SHP77 (cell line): ENCODE measurements around the gene LHX3.
"Not testable (repeated sequence)": the region's sequence is repeated elsewhere in the genome, so short reads cannot be mapped to it uniquely, and the experiment has no call there.

ENCODE experiments used
- DNase-seq, 2 experiments: peaks; one replicate each; lab custom pipeline; 2025; lab: John Stamatoyannopoulos, UW

Gene LHX3

GRCh38 chr9:136241542-136241941 lies 36.6 kb upstream of the LHX3 start:
- no peak for DNase-seq

DNA sequence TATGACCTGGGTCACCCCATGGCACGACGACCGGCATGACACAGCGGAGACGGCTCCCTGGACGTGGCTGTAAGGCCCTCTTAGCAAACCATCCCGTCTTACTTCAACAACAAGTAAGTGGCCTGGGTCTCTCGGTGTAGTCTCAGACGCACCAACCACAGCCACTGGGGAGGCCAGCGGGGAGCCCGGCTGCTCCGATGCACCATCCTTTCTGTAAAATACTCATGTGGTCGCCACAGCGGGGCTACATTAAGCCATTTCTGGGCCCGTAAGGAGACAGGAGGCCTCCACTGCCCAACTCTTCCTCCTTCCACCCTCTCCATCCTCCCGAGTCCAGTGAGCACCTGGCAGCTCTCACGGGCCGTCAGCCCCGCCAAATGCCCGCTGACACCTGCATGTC lies 36.0 kb upstream of the LHX3 start:
- no peak for DNase-seq

GRCh38 chr9:136239983-136240330 lies 35.0 kb upstream of the LHX3 start:
- peak in 1 of 2 experiments; percentile 64 for DNase-seq

DNA sequence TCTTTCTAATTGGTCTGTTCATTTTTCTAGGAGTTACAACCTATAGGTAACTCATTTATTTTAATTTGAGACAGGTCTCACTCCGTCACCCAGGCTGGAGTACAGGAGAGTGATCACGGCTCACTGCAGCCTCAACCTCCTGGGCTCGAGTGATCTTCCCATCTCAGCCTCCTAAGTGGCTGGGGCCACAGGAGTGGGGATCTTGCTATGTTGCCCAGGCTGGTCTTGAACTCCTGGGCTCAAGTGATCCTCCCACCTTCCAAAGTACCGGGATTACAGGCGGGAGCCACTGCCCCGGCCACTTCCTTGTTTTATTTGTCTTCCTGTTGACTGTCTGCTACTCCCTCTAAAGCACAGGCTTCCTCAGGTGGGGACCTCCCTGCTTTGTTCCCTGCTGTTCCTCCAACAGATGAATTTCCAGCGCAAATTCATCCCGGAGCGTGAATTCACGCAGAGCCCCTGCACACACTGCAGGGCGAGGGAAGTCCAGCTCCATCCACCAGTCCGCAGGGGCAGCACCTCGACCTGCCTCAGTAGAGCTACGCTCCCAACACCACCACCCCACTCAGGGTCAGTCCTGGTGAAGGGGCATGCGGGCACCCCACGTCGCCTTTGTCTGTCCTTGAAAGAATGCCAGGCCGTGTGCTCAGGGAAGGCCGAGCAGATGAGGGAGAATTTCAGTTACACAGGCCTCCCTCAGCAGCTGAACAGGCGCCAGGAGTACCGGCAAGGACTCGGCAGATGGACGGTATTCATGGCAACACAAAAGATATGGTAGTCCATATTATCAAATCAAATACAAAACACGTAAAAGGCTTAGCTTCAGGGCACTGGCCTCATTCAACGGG lies 34.4 kb upstream of the LHX3 start:
- DNase-seq = peak in 1 of 2 experiments; percentile 64

GRCh38 chr9:136238342-136238732 lies 33.4 kb upstream of the LHX3 start:
- no peak for DNase-seq

GRCh38 chr9:136237486-136238341 lies 32.8 kb upstream of the LHX3 start:
- DNase-seq = no peak

GRCh38 chr9:136236471-136237410 lies 31.8 kb upstream of the LHX3 start:
- not testable (repeated sequence) for DNase-seq

GRCh38 chr9:136235709-136236455 lies 31.0 kb upstream of the LHX3 start:
- DNase-seq = no peak

DNA sequence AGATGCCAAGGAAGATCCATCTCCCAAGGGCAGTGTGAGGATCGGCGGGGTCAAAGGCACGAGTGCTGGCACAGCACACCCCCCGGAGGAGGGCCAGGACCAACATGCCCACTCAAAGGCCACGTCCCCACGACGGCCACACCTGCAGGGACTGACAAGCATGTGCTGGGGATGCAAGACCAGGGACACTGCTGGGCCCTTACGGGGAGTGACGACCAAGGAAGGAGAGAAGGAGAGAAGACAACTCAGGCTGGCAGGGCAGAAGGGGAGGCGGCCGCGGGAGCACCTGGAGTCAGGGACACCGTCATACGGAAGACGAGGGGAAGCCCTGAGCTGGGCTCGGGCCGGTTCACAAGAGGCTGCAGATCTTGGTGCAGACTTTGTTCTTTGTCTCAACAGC lies 30.2 kb upstream of the LHX3 start:
- no peak for DNase-seq

GRCh38 chr9:136234597-136234996 lies 29.7 kb upstream of the LHX3 start:
- no peak for DNase-seq

DNA sequence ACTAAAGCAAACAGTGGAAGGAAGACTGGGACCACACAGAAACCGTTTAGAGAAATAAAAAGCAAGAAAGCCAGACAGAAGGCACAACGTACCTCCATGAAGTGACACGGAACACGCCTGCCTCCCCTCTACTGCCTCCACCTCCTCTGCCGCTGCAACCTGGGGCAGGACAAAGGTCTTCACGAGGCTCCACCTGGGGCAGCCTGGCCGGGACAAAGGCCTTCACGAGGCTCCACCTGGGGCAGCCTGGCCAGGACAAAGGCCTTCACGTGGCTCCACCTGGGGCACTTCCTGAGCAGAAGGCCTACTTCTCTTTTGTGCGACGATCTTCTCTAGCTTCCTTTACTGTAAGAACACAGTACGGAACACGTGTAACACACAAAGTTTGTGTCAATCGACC lies 28.9 kb upstream of the LHX3 start:
- DNase-seq = no peak

DNA sequence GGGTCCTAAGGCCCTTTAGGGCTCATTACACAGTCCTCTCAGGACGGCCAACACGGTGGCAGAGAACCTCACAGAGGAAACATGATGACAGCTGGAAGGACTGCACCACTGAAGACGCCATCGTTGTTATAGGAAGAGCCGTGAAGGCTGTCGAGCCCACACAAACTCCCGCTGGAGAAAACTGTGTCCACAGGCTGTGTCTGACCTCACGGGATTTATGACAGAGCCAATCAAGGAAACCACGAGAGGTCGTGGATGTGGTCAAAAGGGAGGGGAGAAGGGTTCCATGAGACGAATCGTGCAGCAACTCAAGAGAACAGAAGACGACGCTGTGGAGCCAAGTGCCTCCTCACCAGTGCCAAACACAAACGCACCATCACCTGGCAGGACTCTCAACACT lies 28.5 kb upstream of the LHX3 start:
- no peak for DNase-seq

DNA sequence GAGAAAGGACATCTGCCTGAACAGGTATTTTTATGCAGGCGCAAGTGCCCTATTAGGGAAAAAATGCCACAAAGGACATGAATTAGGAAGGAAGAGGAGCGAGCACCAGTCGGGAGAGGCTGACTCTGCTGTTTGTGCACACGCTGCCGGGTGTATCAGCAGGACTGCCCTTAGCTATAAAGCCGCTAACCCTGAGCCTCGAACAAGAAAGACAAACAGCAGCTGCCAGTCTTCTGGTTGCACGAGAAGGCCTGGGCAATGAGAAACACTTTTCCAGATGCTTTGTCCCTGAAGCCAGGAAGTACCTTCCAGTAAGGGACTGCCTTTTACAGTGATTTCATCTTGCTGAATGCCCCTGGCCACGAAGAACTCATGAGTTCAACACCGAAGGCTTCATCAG lies 28.0 kb upstream of the LHX3 start:
- DNase-seq = no peak

DNA sequence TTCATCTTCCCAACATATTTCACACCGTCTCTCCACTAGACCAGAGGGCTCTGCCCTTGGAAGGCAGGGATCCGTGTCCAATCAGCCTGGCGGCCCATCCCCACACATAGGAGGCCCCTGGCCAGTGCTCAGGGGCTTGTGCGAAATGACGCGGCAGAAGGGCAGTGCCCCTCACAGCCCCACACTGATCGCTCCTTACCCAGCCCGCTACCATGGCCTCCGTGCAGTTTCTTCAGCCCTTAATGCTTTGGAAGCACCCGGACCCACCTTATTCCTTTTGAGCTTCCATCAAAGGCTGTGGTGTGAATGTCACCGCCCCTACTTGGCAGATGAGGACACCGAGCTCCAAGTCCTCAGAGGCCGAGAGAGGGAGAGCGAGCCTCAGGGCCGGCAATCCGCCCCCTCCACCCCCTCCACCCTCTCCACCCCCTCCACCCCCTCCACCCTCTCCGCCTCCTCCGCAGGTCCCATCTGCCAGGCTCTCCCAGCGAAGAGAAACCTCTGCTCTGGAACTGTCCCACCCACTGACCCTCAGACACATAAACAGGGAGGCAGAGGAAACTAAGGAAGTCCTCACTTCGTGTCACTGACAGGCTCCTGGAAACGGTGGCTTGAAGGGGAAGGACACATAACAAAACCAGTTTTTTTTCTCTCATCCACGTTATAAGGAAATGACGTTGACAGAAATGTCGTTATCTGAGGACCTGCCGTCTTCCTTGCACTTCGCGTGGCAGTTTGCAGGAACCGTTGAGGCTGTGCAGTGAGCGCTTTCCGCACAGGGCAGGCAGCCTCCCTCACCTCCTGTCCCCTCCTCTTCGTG lies 26.8 kb upstream of the LHX3 start:
- DNase-seq = no peak

GRCh38 chr9:136230773-136231172 lies 25.8 kb upstream of the LHX3 start:
- DNase-seq = no peak

DNA sequence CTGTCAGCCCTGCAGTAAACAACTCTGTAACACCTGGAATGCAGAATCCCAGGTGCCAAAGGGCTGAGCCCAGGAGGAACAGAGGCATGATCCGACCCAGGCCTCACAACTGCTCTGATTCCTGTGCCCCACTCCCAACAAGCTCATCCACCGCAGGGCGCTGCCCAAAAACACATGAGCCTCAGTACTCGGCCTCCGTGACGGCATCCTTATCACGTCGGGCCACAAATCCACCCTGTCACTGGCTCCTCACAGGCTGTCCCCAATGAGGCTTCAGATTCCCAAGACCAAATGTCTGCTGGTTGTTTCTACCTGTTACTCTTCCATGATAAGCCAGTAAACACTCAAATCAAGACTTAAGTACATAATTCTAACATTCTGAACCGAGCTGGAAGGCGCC lies 25.4 kb upstream of the LHX3 start:
- no peak for DNase-seq

DNA sequence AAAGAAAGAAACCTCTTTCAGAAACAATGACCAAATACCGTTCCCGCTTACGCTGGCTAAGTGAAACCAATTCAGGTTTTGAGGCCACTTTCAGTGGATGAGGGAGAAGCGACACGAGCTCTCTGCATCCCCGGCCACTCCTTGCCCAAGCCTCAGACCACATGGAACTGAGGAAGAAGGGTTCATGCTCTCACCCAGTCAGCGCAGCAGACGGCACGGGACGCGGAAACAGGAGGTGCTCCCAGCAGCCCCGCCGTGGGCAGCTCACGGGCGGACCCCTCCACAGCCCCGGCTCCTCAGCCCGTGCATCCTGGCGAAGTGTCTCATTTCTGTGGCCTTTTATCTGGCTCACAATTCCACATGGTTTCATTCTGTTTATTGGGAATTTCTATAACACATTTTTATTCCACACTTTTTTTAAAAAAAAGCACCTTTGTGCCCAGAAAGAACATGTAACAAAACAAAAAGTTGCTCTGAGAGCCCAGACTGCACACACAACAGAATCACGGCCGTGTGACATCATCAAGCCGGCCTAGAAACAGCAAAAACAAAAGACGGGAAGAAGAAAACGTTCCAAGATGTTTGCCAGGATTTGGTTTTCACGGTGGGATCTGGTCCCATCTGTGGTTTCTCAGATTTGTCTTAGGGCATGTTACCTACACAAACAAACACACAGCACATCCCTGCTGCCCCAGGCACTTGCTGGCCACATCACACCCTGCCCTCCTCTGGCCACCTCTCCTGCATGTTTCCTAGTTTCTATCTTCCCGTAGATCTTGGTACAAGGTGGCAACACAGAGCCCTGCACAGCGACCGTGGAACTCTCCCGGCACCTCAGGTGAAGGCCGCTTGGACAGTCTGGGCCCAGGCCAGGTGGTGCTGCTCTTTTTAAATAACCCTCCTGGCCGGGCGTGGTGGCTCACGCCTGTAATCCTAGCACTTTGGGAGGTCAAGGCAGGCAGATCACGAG lies 24.5 kb upstream of the LHX3 start:
- DNase-seq = no peak

- DNase-seq = no peak
These were observed 23.4 kb upstream of the LHX3 start for GRCh38 chr9:136228107-136228875.
